OCI-LY1 (cell line): ENCODE measurements around the gene MYO16.

ENCODE experiments used
- H2AFZ ChIP-seq: fragments of 200-600 bp; sonication (generic), shearing (Covaris generic); 2 replicates; pipeline ENCODE4 v1.6.0; 2014; ENCODE audit warnings: antibody characterized with exemption, mild to moderate bottlenecking, low read length
- H3F3A ChIP-seq: fragments of 200-600 bp; sonication (generic), shearing (Covaris generic); 2 replicates; pipeline ENCODE4 v1.6.0; 2014; ENCODE audit warnings: mild to moderate bottlenecking, antibody characterized with exemption, low read length, moderate library complexity; ENCODE audit not compliant: insufficient read depth
- H3K27ac ChIP-seq: fragments of 200-600 bp; sonication (generic); 2 replicates; pipeline ENCODE4 v1.5.1; 2014; ENCODE audit warnings: low read length, mixed run types, mild to moderate bottlenecking, low read depth; ENCODE audit not compliant: poor library complexity, severe bottlenecking
- H3K27me3 ChIP-seq: fragments of 200-600 bp; sonication (generic); 2 replicates; pipeline ENCODE4 v1.6.0; 2014; ENCODE audit warnings: antibody characterized with exemption, mild to moderate bottlenecking, low read length, moderate library complexity; ENCODE audit not compliant: insufficient read depth
- H3K36me3 ChIP-seq: fragments of 200-600 bp; sonication (generic); 2 replicates; pipeline ENCODE4 v1.6.1; 2014; ENCODE audit warnings: mild to moderate bottlenecking, antibody characterized with exemption, low read length, moderate library complexity, mixed read lengths; ENCODE audit not compliant: insufficient read depth
- H3K4me1 ChIP-seq: fragments of 200-600 bp; sonication (generic); 2 replicates; pipeline ENCODE4 v1.5.1; 2014; ENCODE audit warnings: mild to moderate bottlenecking, low read length, moderate library complexity; ENCODE audit not compliant: insufficient read depth, severe bottlenecking
- H3K4me2 ChIP-seq: fragments of 200-600 bp; sonication (generic), shearing (Covaris generic); 2 replicates; pipeline ENCODE4 v1.6.1; 2014; ENCODE audit warnings: low read length
- H3K4me3 ChIP-seq: fragments of 200-600 bp; sonication (generic); 2 replicates; pipeline ENCODE4 v1.5.1; 2014; ENCODE audit warnings: low read length, low read depth, mild to moderate bottlenecking, mixed read lengths; ENCODE audit not compliant: poor library complexity, severe bottlenecking
- H3K79me2 ChIP-seq: fragments of 200-600 bp; shearing (Covaris generic); 2 replicates; pipeline ENCODE4 v1.6.1; 2016; ENCODE audit warnings: mixed run types, low read length, mixed read lengths; ENCODE audit not compliant: insufficient read depth
- H3K9ac ChIP-seq: fragments of 200-600 bp; sonication (generic), shearing (Covaris generic); 2 replicates; pipeline ENCODE4 v1.6.1; 2014; ENCODE audit warnings: mild to moderate bottlenecking, low read length, mixed read lengths
- H3K9me2 ChIP-seq: fragments of 200-600 bp; sonication (generic), shearing (Covaris generic); 2 replicates; pipeline ENCODE4 v1.6.1; 2014; ENCODE audit warnings: low read depth, mild to moderate bottlenecking, low read length, mixed read lengths
- H3K9me3 ChIP-seq: fragments of 200-600 bp; shearing (Covaris generic); 2 replicates; pipeline ENCODE4 v1.6.1; 2014; ENCODE audit warnings: low read length, mixed read lengths
- H4K20me1 ChIP-seq: fragments of 200-600 bp; sonication (generic), shearing (Covaris generic); 2 replicates; pipeline ENCODE4 v1.6.0; 2016; ENCODE audit warnings: mild to moderate bottlenecking, low read length; ENCODE audit not compliant: insufficient read depth
- EZH2 ChIP-seq: fragments of 200-600 bp; sonication (generic), shearing (Covaris generic); IDR thresholded peaks from 2 replicates; pipeline ENCODE4 v1.8.0; 2017; ENCODE audit warnings: borderline replicate concordance, mixed run types, mild to moderate bottlenecking, antibody characterized with exemption, low read length, moderate library complexity, mixed read lengths
- TF ChIP-seq, protein P1 (sequence below): fragments of 200-600 bp; sonication (generic), shearing (Covaris generic); IDR thresholded peaks from 2 replicates; pipeline ENCODE4 v1.5.1; 2017; ENCODE audit warnings: mild to moderate bottlenecking, antibody characterized with exemption, low read length, moderate library complexity, mixed read lengths

MYO16 gene

DNA sequence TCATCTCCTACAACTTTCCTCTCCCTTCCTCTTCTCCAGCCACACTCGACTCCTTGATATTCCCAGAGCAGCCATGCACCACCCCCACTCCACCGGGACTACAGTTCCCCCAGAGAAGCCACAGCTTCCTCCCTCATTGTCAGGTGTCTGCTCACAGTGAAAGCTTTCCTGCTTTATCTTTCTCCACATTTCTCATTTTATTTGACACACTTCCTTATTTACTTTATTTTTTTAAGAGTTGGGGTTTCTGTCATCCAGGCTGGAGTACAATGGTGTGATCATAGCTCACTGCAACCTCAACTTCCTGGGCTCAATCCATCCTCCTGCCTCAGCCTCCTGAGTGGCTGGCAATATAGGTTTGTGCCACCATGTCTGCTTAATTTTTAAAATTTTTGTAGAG, 464.6 kb downstream of the MYO16 start:
- Histone ChIP-seq H3K9me3 (no peaks in the 10 kb centered on the region), H3K36me3 (no peaks in the 10 kb centered on the region), H3K9me2 (no peaks in the 10 kb centered on the region), H3K4me3 (no peak overlapping the region), H3K27ac (no peak overlapping the region), H2AFZ (no peak overlapping the region), H4K20me1 (no peaks in the 10 kb centered on the region), H3F3A (no peaks in the 10 kb centered on the region), H3K9ac (no peak overlapping the region), H3K4me1 (no peaks in the 10 kb centered on the region), H3K4me2 (no peak overlapping the region), H3K27me3 (no peaks in the 10 kb centered on the region; the same call in 1 of the 2 replicates), H3K79me2 (no peaks in the 10 kb centered on the region)
- TF ChIP-seq, protein P1, sequence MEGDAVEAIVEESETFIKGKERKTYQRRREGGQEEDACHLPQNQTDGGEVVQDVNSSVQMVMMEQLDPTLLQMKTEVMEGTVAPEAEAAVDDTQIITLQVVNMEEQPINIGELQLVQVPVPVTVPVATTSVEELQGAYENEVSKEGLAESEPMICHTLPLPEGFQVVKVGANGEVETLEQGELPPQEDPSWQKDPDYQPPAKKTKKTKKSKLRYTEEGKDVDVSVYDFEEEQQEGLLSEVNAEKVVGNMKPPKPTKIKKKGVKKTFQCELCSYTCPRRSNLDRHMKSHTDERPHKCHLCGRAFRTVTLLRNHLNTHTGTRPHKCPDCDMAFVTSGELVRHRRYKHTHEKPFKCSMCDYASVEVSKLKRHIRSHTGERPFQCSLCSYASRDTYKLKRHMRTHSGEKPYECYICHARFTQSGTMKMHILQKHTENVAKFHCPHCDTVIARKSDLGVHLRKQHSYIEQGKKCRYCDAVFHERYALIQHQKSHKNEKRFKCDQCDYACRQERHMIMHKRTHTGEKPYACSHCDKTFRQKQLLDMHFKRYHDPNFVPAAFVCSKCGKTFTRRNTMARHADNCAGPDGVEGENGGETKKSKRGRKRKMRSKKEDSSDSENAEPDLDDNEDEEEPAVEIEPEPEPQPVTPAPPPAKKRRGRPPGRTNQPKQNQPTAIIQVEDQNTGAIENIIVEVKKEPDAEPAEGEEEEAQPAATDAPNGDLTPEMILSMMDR: no peak
- TF ChIP-seq EZH2: no peak

GRCh38 chr13:109095126-109095525, 465.7 kb downstream of the MYO16 start:
- no peaks in the 10 kb centered on the region for H3K36me3 ChIP-seq
- no peak overlapping the region for H3K4me2 ChIP-seq
- no peak overlapping the region for H3K27ac ChIP-seq
- TF ChIP-seq, protein P1: no peak
- no peak for TF ChIP-seq EZH2
- no peaks in the 10 kb centered on the region for H3K9me3 ChIP-seq
- no peak overlapping the region for H3K4me3 ChIP-seq
- H3K4me1 ChIP-seq: no peaks in the 10 kb centered on the region
- H3K79me2 ChIP-seq: no peaks in the 10 kb centered on the region
- H4K20me1 ChIP-seq: no peaks in the 10 kb centered on the region
- H3K9ac ChIP-seq: no peak overlapping the region
- no peaks in the 10 kb centered on the region for H3K9me2 ChIP-seq
- no peaks in the 10 kb centered on the region; the same call in 1 of the 2 replicates for H3K27me3 ChIP-seq
- H3F3A ChIP-seq: no peaks in the 10 kb centered on the region
- H2AFZ ChIP-seq: no peak overlapping the region

DNA sequence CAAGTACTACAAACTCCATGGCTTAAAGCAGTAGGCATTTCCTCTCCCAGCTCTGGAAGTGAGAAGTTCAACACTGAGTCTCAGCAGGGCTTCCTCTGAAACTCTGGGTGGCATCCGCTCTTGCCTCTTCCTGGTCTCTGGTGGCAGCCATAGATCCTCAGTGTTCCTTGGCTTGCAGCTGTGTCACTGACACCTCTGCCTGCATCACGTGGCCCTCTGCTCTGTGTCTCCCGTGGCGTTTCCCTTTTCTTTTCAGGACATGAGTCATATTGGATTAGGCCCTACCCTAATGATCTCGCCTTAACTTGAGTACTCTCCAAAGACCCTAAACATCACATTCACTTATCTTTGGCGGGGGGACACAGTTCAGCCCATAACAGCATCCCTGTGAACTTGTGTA, 466.7 kb downstream of the MYO16 start:
- no peaks in the 10 kb centered on the region for H3K4me1 ChIP-seq
- no peaks in the 10 kb centered on the region for H3K79me2 ChIP-seq
- H3F3A ChIP-seq: no peaks in the 10 kb centered on the region
- H3K36me3 ChIP-seq: no peaks in the 10 kb centered on the region
- H3K9me2 ChIP-seq: no peaks in the 10 kb centered on the region
- H3K27me3 ChIP-seq: no peaks in the 10 kb centered on the region; the same call in 1 of the 2 replicates
- no peak overlapping the region for H3K27ac ChIP-seq
- no peaks in the 10 kb centered on the region for H3K9me3 ChIP-seq
- H4K20me1 ChIP-seq: no peaks in the 10 kb centered on the region
- no peak overlapping the region for H3K4me2 ChIP-seq
- H2AFZ ChIP-seq: no peak overlapping the region
- no peak overlapping the region for H3K9ac ChIP-seq
- H3K4me3 ChIP-seq: no peak overlapping the region
- no peak for TF ChIP-seq EZH2
- TF ChIP-seq, protein P1: no peak
